Breast epithelium (tissue), 4 donors: ENCODE results near the gene TACR2. TPM values are rescaled to one million over a fixed set of nuclear protein-coding genes. Genes with fewer than 3 reads are reported as not detected.

ENCODE experiments used
- DNase-seq, 2 donors: peaks; one replicate each; pipeline ENCODE4 v3.0.0-alpha.2; 2019; ENCODE audit warnings: low spot score in 2 of 2
- H3K27ac ChIP-seq, 2 donors: fragments of 200-600 bp; sonication (generic) in 1 of 2; one replicate each; pipeline ENCODE4 v1.5.1; 2016 to 2019; ENCODE audit warnings: mild to moderate bottlenecking in 1 of 2
- H3K27me3 ChIP-seq, 2 donors: fragments of 200-600 bp; sonication (generic) in 1 of 2; one replicate each; pipeline versions ENCODE4 v1.5.1 to v1.6.0; 2017 to 2019; ENCODE audit warnings: control low read depth in 1 of 2, mild to moderate bottlenecking in 1 of 2
- H3K36me3 ChIP-seq: fragments of 200-600 bp; one replicate; pipeline ENCODE4 v1.5.1; 2019
- H3K4me1 ChIP-seq, 2 donors: fragments of 200-600 bp; sonication (generic); one replicate each; pipeline ENCODE4 v1.5.1; 2016 to 2019; ENCODE audit warnings: control low read depth in 1 of 2
- H3K4me3 ChIP-seq, 3 donors: fragments of 200-600 bp; sonication (generic); 1 replicate in 2 of 3; 2 replicates in 1 of 3; pipeline ENCODE4 v1.5.1; 2016 to 2019; ENCODE audit warnings: mild to moderate bottlenecking in 3 of 3, moderate library complexity in 2 of 3
- H3K9me3 ChIP-seq, 2 donors: fragments of 200-600 bp; sonication (generic) in 1 of 2; one replicate each; pipeline ENCODE4 v1.5.1; 2016 to 2019; ENCODE audit warnings: control low read depth in 1 of 2
- POLR2A ChIP-seq: fragments of 450-650 bp; IDR thresholded peaks from one replicate; pipeline ENCODE4 v1.6.1; 2016; ENCODE audit warnings: antibody characterized with exemption, mild to moderate bottlenecking, moderate library complexity
- POLR2AphosphoS5 ChIP-seq, 3 donors: sonication (generic); formaldehyde crosslinking; IDR thresholded peaks; one replicate each; pipeline ENCODE4 v1.6.1; 2017; ENCODE audit warnings: antibody characterized with exemption in 3 of 3
- intact Hi-C: fragments of 100-400 bp; cut with DNase I; formaldehyde crosslinking; loops from one replicate; pipeline ENCODE4 v1.15.1; 2023; ENCODE audit warnings: low total_unique reads
- total RNA-seq, 3 donors: library from RNA; depleted of rRNA; stranded (reverse); fragments of >200 nt; gene quantifications; one replicate each; pipeline ENCODE4 v1.1.0, GENCODE V29; 2016
- TF ChIP-seq, protein P1 (sequence below), 3 donors: fragments of 450-650 bp; IDR thresholded peaks; one replicate each; pipeline ENCODE4 v1.5.1; 2016 to 2017; ENCODE audit warnings: antibody characterized with exemption in 3 of 3, mild to moderate bottlenecking in 3 of 3, moderate library complexity in 3 of 3

Gene TACR2
- total RNA-seq, 3 donors from 2014 or later = 0.66 to 3.2 (median 0.73) TPM

DNA sequence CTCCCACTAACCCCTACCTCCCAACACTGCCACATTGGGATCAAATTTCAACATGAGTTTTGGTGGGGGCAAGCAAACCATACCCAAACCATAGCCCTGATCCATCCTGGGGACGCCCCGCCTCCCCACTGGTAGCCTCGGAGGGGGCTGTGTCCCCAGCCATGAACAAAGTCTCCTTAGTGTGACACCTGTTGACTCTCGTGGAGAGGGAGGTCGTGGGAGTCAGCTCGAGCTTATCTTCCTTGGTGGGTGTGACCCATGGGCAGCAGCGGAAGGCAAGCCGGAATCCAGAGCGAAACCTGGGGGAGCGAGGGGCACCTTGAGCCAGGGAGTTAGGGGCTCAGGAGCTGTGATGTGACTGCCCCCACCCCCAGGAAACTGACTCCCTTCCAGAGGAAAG is 11.9 kb downstream of the TACR2 start:
- no peak for DNase-seq
- Histone ChIP-seq H3K9me3 (no peaks in the 10 kb centered on the region), H3K4me3 (no peak overlapping the region), H3K36me3 (peaks cover 8% of the 10 kb centered on the region), H3K27ac (peak overlapping the region; percentile 2 to 32), H3K27me3 (no peaks in the 10 kb centered on the region), H3K4me1 (no peaks in the 10 kb centered on the region)
- intact Hi-C loops = loop anchor here (5.0 kb wide), 1 partner anchor 167 kb away; no protein-coding TSS in a partner anchor
- no peak for TF ChIP-seq POLR2AphosphoS5 (IDR thresholded peaks at IDR 0.05)
- no peak for TF ChIP-seq POLR2A
- TF ChIP-seq, protein P1, sequence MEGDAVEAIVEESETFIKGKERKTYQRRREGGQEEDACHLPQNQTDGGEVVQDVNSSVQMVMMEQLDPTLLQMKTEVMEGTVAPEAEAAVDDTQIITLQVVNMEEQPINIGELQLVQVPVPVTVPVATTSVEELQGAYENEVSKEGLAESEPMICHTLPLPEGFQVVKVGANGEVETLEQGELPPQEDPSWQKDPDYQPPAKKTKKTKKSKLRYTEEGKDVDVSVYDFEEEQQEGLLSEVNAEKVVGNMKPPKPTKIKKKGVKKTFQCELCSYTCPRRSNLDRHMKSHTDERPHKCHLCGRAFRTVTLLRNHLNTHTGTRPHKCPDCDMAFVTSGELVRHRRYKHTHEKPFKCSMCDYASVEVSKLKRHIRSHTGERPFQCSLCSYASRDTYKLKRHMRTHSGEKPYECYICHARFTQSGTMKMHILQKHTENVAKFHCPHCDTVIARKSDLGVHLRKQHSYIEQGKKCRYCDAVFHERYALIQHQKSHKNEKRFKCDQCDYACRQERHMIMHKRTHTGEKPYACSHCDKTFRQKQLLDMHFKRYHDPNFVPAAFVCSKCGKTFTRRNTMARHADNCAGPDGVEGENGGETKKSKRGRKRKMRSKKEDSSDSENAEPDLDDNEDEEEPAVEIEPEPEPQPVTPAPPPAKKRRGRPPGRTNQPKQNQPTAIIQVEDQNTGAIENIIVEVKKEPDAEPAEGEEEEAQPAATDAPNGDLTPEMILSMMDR (IDR thresholded peaks at IDR 0.05) = no peak

DNA sequence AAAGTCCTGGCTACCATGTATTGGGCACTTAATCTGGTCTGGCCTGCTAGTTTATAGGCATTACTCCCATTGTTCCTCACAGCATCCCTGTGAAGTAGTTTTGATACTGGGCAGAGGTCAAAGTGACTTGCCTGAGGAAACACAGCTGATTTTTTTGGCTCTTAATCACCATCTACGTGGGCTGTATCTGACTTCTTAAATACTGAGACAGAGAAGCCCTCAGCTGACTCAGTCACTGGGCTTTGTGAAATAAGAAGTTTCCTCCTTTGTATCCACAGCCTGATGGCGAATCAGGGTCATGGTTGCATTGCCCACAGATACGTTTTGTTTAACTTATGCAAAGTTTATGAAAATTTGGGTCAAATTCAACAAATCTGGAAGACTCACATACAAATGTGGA is 13.2 kb downstream of the TACR2 start:
- DNase-seq = no peak
- Histone ChIP-seq H3K27me3 (no peaks in the 10 kb centered on the region), H3K9me3 (no peaks in the 10 kb centered on the region), H3K36me3 (peaks cover 8% of the 10 kb centered on the region), H3K4me3 (no peak overlapping the region), H3K4me1 (no peaks in the 10 kb centered on the region), H3K27ac (no peak overlapping the region)
- intact Hi-C loops = no loop called here
- TF ChIP-seq POLR2A = no peak
- no peak for TF ChIP-seq POLR2AphosphoS5 (IDR thresholded peaks at IDR 0.05)
- TF ChIP-seq, protein P1 (IDR thresholded peaks at IDR 0.05) = no peak

DNA sequence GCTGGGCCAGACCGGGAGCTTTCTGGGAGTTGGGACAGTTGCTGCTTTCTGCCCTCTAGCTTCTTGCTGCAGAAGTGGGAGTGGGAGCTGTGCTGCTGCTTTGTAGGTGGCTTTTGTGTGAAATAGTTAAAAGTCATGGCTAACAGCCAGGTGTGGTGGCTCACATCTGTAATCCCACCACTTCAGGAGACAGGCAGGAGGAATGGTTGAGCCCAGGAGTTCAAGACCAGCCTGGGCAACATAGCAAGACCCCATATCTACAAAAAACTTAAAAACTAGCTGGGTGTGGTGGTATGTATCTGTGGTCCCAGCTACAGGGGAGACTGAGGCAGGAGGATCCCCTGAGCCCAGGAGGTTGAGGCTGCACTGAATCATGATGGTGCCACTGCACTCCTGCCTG is 13.7 kb downstream of the TACR2 start:
- Histone ChIP-seq H3K9me3 (no peaks in the 10 kb centered on the region), H3K27me3 (no peaks in the 10 kb centered on the region), H3K4me1 (no peaks in the 10 kb centered on the region), H3K4me3 (no peak overlapping the region), H3K27ac (no peak overlapping the region), H3K36me3 (peaks cover 8% of the 10 kb centered on the region)
- TF ChIP-seq POLR2AphosphoS5 (IDR thresholded peaks at IDR 0.05) = no peak
- TF ChIP-seq, protein P1 (IDR thresholded peaks at IDR 0.05) = no peak
- no peak for TF ChIP-seq POLR2A
- intact Hi-C loops = no loop called here
- no peak for DNase-seq

DNA sequence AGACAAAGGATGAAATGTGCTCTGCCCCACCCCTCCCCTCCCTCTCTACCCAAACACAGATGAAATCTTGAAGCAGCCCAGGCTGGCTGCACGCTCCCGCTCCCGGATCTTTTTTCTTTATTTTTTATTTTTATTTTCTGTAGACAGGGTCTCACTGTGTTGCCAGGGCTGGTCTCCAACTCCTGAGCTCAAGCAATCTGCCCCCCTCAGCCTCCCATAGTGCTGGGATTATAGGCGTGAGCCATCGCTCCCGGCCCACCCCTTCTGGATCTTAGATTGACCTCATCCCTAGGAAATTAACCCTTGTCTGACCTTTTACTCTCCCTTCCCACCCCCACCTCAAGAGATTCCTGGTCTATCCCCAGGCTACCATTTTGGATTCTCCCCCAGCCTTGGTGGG is 14.3 kb downstream of the TACR2 start:
- no peak for DNase-seq
- TF ChIP-seq, protein P1 (IDR thresholded peaks at IDR 0.05) = no peak
- no peak for TF ChIP-seq POLR2AphosphoS5 (IDR thresholded peaks at IDR 0.05)
- no peak for TF ChIP-seq POLR2A
- Histone ChIP-seq H3K36me3 (peaks cover 8% of the 10 kb centered on the region), H3K27me3 (no peaks in the 10 kb centered on the region), H3K27ac (no peak overlapping the region), H3K4me1 (no peaks in the 10 kb centered on the region), H3K4me3 (no peak overlapping the region), H3K9me3 (no peaks in the 10 kb centered on the region)
- intact Hi-C loops = no loop called here

DNA sequence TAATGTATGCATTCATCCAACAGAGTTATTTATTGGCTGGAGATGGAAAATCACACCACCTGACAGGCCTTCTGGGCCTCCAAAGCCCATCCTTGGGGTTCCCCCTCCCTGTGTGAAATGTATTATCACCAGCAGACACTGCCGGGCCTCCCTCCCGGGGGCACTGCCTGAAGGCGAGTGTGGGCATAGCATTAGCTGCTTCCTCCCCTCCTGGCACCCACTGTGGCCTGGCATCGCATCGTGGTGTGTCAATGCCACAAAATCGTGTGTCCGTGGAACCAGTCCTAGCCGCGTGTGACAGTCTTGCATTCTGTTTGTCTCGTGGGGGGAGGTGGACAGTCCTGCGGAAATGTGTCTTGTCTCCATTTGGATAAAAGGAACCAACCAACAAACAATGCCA is 15.3 kb downstream of the TACR2 start:
- no peaks in the 10 kb centered on the region for H3K4me1 ChIP-seq
- H3K36me3 ChIP-seq = peaks cover 8% of the 10 kb centered on the region
- no peak for DNase-seq
- no peak overlapping the region for H3K27ac ChIP-seq
- no peak for TF ChIP-seq POLR2AphosphoS5 (IDR thresholded peaks at IDR 0.05)
- H3K27me3 ChIP-seq = no peaks in the 10 kb centered on the region
- H3K4me3 ChIP-seq = no peak overlapping the region
- H3K9me3 ChIP-seq = no peaks in the 10 kb centered on the region
- intact Hi-C loops = no loop called here

DNA sequence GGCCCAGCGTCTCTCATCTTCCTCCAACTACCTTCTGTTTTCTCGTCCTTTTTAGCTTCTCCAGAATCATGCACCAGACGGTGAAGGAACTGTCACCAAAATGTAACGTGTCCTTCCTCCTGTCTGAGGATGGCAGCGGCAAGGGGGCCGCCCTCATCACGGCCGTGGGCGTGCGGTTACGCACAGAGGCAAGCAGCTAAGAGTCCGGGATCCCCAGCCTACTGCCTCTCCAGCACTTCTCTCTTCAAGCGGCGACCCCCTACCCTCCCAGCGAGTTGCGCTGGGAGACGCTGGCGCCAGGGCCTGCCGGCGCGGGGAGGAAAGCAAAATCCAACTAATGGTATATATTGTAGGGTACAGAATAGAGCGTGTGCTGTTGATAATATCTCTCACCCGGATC is 15.8 kb downstream of the TACR2 start:
- Histone ChIP-seq H3K4me1 (no peaks in the 10 kb centered on the region), H3K9me3 (no peaks in the 10 kb centered on the region), H3K4me3 (no peak overlapping the region), H3K27ac (no peak overlapping the region), H3K27me3 (no peaks in the 10 kb centered on the region), H3K36me3 (peaks cover 8% of the 10 kb centered on the region)
- intact Hi-C loops = no loop called here
- TF ChIP-seq POLR2A = no peak
- TF ChIP-seq POLR2AphosphoS5 (IDR thresholded peaks at IDR 0.05) = no peak
- TF ChIP-seq, protein P1 (IDR thresholded peaks at IDR 0.05) = no peak
- no peak for DNase-seq
